ENCODE measurements around the gene THBS4. TPM values are rescaled to one million over a fixed set of nuclear protein-coding genes. Genes with fewer than 3 reads are reported as not detected.

The THBS4 gene
- total RNA-seq, 4 donors from 2014 or later = 0.57 to 3.6 (median 1.9) TPM

- no peak overlapping the region for H3K27ac ChIP-seq
- H3K9me3 ChIP-seq = no peaks in the 10 kb centered on the region
- H3K4me3 ChIP-seq = no peak overlapping the region
- 93% methylated on average over 5 of the region's 5 CpGs for WGBS
- no peaks in the 10 kb centered on the region for H3K36me3 ChIP-seq
- no peak for DNase-seq (ENCODE audit: low spot score in 2 of 2)
- TF ChIP-seq, protein P1, sequence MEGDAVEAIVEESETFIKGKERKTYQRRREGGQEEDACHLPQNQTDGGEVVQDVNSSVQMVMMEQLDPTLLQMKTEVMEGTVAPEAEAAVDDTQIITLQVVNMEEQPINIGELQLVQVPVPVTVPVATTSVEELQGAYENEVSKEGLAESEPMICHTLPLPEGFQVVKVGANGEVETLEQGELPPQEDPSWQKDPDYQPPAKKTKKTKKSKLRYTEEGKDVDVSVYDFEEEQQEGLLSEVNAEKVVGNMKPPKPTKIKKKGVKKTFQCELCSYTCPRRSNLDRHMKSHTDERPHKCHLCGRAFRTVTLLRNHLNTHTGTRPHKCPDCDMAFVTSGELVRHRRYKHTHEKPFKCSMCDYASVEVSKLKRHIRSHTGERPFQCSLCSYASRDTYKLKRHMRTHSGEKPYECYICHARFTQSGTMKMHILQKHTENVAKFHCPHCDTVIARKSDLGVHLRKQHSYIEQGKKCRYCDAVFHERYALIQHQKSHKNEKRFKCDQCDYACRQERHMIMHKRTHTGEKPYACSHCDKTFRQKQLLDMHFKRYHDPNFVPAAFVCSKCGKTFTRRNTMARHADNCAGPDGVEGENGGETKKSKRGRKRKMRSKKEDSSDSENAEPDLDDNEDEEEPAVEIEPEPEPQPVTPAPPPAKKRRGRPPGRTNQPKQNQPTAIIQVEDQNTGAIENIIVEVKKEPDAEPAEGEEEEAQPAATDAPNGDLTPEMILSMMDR (IDR thresholded peaks at IDR 0.05) = no peak
- TF ChIP-seq POLR2A (IDR thresholded peaks at IDR 0.05) = no peak
- peaks cover 11% of the 10 kb centered on the region for H3K4me1 ChIP-seq
- peaks cover 57% of the 10 kb centered on the region for H3K27me3 ChIP-seq
Measured at GRCh38 chr5:80036615-80037014, 1.5 kb downstream of the THBS4 start.

- no peaks in the 10 kb centered on the region for H3K9me3 ChIP-seq
- H3K36me3 ChIP-seq = no peaks in the 10 kb centered on the region
- DNase-seq (ENCODE audit: low spot score in 2 of 2) = no peak
- 88% methylated on average over 5 of the region's 5 CpGs for WGBS
- peaks cover 11% of the 10 kb centered on the region for H3K4me1 ChIP-seq
- no peak overlapping the region for H3K4me3 ChIP-seq
- H3K27me3 ChIP-seq = peaks cover 54% of the 10 kb centered on the region
- TF ChIP-seq, protein P1 (IDR thresholded peaks at IDR 0.05) = no peak
- TF ChIP-seq POLR2A (IDR thresholded peaks at IDR 0.05) = no peak
- no peak for TF ChIP-seq EP300 (IDR thresholded peaks at IDR 0.05)
- no peak for TF ChIP-seq POLR2AphosphoS5 (IDR thresholded peaks at IDR 0.05)
- H3K27ac ChIP-seq = no peak overlapping the region
Measured at GRCh38 chr5:80037366-80037765, 2.2 kb downstream of the THBS4 start.

GRCh38 chr5:80039650-80040049 is 4.5 kb downstream of the THBS4 start:
- no peak for DNase-seq (ENCODE audit: low spot score in 2 of 2)
- H3K27me3 ChIP-seq = peaks cover 37% of the 10 kb centered on the region
- TF ChIP-seq, protein P1 (IDR thresholded peaks at IDR 0.05) = no peak
- TF ChIP-seq POLR2AphosphoS5 (IDR thresholded peaks at IDR 0.05) (no peak), POLR2A (IDR thresholded peaks at IDR 0.05) (no peak), EP300 (IDR thresholded peaks at IDR 0.05) (no peak)
- peaks cover 9% of the 10 kb centered on the region for H3K4me1 ChIP-seq
- no peaks in the 10 kb centered on the region for H3K9me3 ChIP-seq
- no peak overlapping the region for H3K4me3 ChIP-seq
- H3K36me3 ChIP-seq = no peaks in the 10 kb centered on the region
- H3K27ac ChIP-seq = no peak overlapping the region
- WGBS = 67% methylated on average over 2 of the region's 2 CpGs

DNA sequence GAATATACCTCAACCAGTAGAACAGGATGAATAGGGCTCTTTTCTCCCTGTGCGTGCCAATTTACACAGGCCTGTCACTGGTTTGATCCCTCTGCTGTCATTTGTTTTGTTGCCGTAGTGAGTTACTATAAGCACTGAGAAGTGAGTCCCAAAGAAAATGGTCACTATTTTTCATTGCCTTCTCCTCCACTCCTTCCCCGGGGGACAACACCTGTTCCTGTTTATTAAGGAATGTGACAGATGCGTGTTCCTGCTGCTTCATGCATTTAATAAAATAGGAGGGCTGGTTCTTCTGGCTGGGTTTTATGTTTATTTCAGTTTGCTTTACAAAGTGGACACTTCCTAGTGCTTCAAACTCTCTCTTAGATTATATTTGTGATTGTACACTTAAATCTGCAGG is 6.4 kb downstream of the THBS4 start:
- no peaks in the 10 kb centered on the region for H3K4me1 ChIP-seq
- no peak for DNase-seq (ENCODE audit: low spot score in 2 of 2)
- H3K27me3 ChIP-seq = peaks cover 18% of the 10 kb centered on the region

DNA sequence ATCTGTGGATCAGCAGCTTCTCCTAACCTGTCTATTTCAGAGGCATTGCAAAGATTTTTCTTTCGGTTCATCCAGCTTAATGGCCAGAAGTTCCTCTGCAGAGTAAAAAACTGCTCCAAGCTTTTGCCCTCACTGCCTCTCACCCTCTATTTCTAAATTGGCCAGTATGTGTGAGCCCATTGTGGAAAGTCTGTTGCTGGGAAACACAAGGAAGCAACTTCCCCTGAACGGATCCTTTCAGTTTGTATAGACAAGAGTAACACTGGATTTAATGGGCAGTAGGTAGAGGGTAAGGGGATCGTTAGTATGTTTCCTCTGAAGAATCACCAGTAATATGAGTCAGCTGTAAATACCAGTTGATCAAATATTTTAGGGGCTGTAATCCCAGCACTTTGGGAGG is 7.2 kb downstream of the THBS4 start:
- no peaks in the 10 kb centered on the region for H3K4me1 ChIP-seq
- H3K27me3 ChIP-seq = peaks cover 10% of the 10 kb centered on the region
- TF ChIP-seq EP300 (IDR thresholded peaks at IDR 0.05) (no peak), POLR2AphosphoS5 (IDR thresholded peaks at IDR 0.05) (no peak), POLR2A (IDR thresholded peaks at IDR 0.05) (no peak)
- TF ChIP-seq, protein P1 (IDR thresholded peaks at IDR 0.05) = no peak
- WGBS = 76% methylated on average over 3 of the region's 3 CpGs
- H3K36me3 ChIP-seq = no peaks in the 10 kb centered on the region
- H3K4me3 ChIP-seq = no peak overlapping the region
- DNase-seq (ENCODE audit: low spot score in 2 of 2) = no peak
- no peak overlapping the region for H3K27ac ChIP-seq
- no peaks in the 10 kb centered on the region for H3K9me3 ChIP-seq

More for the DNA sequence above, 6.4 kb downstream of the THBS4 start:
- 48% methylated on average over 4 of the region's 4 CpGs for WGBS
- Histone ChIP-seq H3K27ac (no peak overlapping the region), H3K36me3 (no peaks in the 10 kb centered on the region), H3K9me3 (no peaks in the 10 kb centered on the region), H3K4me3 (no peak overlapping the region)
- TF ChIP-seq POLR2AphosphoS5 (IDR thresholded peaks at IDR 0.05) = no peak

- Histone ChIP-seq H3K4me1 (no peaks in the 10 kb centered on the region), H3K4me3 (no peak overlapping the region), H3K27me3 (peaks cover 6% of the 10 kb centered on the region), H3K36me3 (no peaks in the 10 kb centered on the region), H3K27ac (no peak overlapping the region), H3K9me3 (no peaks in the 10 kb centered on the region)
- TF ChIP-seq, protein P1 (IDR thresholded peaks at IDR 0.05) = no peak
- TF ChIP-seq EP300 (IDR thresholded peaks at IDR 0.05) (no peak), POLR2A (IDR thresholded peaks at IDR 0.05) (no peak), POLR2AphosphoS5 (IDR thresholded peaks at IDR 0.05) (no peak)
- DNase-seq (ENCODE audit: low spot score in 2 of 2) = no peak
- 82% methylated on average over 4 of the region's 4 CpGs for WGBS
Measured at GRCh38 chr5:80043187-80043586, 8.0 kb downstream of the THBS4 start.

All from suprapubic skin (tissue), 4 donors.